HTR-8/SVneo (cell line): Measurements from ENCODE around the gene SRRM3.
"Not testable (repeated sequence)": the region's sequence is repeated elsewhere in the genome, so short reads cannot be mapped to it uniquely, and the experiment has no call there.

Experiments
- DNase-seq: peaks from one replicate; pipeline ENCODE4 v3.0.0; 2011; ENCODE audit warnings: low spot score, mixed read lengths; ENCODE audit not compliant: insufficient read length
- FAIRE-seq: peaks from 2 replicates; lab custom pipeline; 2011; peaks lifted over from hg19 to GRCh38; lab: Jason Lieb, UNC

SRRM3 gene

DNA sequence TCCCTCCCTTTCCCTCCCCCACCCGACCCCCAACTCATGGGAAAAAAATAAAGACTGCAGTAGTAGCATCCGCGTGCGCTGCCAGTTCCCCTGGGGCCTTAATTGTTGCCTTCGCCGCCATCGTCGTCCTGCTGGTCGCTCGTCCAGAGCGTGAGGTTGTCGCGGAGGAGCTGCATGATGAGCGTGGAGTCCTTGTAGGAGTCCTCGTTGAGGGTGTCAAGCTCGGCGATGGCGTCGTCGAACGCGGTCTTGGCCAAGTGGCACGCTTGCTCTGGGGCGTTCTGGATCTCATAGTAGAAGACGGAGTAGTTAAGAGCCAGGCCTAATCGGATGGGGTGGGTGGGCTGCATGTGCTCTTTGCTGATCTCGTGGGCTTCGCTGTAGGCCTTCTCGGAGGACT, 127.8 kb downstream of the SRRM3 start:
- FAIRE-seq, result no peak

DNA sequence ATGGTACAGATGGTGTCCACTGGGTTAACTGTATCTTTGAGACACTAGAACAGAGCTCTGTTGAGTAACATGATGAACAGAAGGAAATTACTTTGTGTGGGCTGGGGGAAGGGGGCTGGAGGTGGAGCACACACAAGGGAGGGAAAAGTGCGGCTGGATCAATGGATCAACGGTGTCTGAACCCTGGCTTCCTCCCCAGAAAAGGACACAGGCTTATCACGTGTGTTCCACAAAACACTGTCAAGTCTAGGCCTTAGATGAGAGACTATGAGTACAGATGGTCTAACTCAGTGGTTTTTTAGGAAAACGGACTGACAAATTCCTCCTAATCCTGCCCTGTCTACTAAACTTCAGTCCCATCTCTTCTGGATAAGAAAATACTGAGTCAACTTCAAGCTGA, 128.6 kb downstream of the SRRM3 start:
- FAIRE-seq, result no peak
- no peak for DNase-seq

More for the DNA sequence above, 127.8 kb downstream of the SRRM3 start:
- DNase-seq, result no peak

DNA sequence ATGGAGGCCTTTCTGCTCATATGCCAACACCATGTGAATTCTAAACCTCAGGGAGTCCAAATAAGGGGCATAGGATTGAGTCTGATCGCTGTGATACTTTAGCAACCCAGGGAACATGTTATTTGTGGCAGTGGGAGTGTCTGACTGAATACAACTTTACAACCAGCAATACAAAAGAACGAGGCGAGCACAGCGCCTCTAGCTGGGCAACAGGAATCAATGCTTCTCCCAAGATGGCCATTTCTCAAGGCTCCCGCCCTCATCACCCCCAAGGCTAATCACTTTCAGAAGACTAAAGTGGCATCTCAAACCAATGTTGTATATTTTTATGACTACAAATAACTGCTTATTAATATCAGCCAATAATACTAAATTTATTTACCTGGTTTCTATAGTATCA, 129.0 kb downstream of the SRRM3 start:
- FAIRE-seq (no peak), DNase-seq (no peak)

DNA sequence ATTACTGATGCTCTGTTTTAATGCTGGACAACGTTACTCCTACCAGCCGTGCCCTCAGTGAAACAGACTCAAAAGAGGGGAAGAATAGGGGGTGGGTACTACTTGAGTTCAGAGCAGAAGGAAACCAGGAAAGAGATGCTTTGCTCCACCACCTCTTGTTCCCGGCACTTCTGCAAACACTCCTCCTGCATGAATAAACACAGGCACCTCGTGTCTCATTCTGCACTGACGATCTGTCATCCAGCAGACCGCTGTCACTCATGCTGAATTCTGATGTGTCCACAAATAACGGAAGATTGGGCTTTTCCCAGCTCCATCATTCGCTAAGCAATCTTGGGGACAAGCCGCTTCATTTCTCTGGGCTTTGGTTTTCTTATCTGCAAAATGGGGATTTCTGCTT, 130.4 kb downstream of the SRRM3 start:
- FAIRE-seq (no peak), DNase-seq (no peak)

DNA sequence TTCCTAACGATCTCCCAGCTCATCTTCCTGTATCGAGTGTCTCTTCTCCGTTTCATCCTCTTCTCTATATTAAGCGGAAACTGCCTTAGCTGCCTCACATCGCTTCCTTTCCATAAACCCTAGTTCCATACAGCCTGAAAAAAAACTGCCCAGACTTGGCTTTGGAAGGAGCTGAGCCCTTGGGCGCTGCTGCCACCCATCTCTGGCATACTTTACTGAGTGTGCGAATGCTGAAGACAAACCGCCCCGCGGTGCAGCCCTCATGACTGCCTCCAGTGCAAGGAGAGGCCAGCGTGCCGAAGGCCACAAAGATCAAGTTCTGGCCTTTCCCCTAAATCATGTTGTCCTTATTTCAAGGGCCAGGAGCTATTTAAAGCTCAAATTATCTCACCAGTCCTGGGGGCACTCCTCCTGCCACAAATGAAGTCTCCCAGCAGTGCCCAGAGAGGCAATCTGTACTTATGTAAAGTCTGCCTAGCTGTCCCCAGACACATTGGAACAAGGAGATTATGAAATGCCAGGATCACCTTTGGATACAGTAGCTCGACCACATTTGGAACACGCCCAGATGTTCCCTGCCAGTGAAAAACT, 131.9 kb downstream of the SRRM3 start:
- no peak for DNase-seq
- no peak for FAIRE-seq

DNA sequence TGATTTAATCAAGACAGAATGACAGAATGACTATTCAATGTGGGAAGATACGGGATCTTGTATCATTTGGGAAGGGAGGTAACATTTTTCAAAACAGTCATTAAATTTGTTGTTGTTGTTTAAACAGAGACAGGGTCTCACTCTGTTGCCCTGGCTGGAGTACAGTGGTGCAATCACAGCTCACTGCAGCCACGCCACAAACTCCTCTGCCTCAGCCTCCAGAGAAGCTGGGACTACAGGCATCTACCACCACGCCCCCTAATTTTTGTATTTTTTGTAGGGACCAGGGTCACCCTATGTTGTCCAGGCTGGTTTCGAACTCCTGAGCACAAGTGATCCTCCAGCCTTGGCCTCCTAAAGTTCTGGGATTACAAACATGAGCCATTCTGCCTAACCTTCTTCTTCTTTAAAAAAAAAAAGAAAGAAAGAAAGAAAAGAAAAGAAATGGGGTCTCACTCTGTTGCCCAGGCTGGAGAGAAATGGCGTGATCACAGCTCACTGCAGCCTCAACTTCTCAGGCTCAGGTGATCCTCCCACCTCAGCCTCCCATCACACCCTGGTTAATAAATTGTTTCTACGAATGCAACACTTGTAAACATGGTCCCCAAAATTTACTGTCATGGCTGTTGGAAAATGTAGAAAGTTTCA, 132.7 kb downstream of the SRRM3 start:
- DNase-seq (no peak), FAIRE-seq (no peak)

DNA sequence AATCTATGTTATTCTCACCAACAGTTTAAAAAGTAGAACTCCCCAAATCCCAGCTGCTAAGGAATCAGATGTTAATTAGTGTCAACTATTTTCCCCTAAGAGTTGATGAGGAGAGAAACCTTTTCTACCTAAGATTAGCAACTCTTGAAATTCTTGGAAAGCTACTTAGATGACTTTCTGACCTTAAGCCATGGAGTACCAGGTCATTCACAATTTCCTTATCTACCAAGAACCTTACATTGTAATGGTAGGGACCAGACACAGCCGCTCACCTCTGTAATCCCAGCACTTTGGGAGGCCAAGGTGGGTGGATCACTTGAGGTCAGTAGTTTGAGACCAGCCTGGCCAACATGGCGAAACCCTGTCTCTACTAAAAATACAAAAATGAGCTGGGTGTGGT, 133.7 kb downstream of the SRRM3 start:
- DNase-seq, FAIRE-seq: not testable (repeated sequence)

DNA sequence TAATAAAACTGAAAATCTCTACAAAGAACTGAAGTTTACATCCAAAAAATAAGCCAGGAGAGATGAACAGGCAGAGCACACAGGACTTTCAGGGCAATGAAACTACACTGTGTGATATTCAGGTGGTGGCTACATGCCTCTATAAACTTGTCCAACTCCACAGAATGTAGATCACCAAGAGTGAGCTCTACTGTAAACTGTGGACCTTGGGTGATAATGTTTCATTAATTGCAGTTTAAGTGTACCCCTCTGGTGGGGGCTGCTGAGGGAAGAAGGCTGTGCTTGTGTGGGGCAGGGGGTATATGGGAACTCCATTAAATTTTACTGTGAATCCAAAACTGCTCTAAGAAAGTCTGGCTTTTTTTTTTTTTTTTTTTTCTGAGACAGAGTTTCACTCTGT, 134.4 kb downstream of the SRRM3 start:
- DNase-seq, result no peak
- FAIRE-seq, result no peak
